GM21528 (cell line): ENCODE measurements around the gene SLC22A16.

Experiments used
- ATAC-seq: cut with Tn5 transposase; IDR thresholded peaks from one replicate; pipeline ENCODE4 v1.9.1; 2021; ENCODE audit warnings: mild to moderate bottlenecking, moderate library complexity; ENCODE audit not compliant: unreplicated experiment, low FRiP score

Gene SLC22A16

DNA sequence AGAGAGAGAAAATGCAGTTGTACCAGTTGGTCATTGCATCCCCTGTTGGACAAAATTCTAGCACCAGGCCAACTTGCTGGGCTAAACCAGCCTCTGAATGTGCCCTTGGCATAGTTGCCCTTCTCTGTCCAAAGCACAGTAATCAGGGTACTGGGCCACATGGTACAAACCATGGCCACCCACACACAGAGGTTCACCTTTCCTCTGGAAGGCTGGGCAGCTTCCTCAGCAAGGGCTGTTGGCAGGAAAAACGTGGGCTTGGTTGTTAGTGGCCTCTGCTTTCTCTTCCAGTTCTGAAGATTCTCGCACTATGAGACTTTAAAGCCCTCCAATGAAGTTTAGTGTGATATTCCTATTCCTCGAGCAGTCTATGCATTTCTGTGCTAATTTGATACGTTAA lies 61.7 kb downstream of the SLC22A16 start:
- ATAC-seq = no peak

DNA sequence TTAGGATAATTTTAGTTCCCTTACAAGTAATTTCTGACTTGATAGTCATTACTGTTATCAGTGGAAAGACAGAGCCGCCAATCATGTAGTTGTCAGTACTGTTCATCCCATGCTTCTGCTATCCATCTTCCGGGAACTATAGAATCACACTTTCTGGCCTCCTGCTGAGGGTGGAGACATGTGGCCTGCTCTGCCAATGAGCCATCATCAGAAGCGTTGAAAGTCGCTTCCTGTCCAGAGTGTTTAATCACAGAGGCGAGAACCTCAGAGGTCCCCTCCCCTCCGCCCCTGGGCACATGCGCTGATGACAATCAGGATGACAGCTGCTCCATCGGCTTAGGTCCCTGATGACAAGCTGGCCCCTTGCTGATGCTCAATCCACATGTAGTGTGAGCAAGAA lies 64.1 kb downstream of the SLC22A16 start:
- no peak for ATAC-seq

DNA sequence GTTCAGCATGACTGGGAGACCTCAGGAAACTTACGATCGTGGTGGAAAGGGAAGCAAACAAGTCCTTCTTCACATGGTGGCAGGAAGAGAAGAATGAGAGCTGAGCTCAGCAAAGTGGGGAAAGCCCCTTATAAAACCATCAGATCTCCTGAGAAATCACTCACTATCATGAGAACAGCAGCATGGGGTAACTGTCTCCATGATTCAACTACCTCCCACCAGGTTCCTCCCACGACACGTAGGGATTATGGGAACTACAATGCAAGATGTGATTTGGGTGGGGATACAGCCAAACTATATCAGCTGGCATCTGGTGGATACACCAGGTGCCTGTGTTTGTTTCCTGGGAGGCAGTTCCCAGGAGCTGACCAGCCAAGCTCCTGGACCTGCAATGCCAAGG lies 65.9 kb downstream of the SLC22A16 start:
- no peak for ATAC-seq

DNA sequence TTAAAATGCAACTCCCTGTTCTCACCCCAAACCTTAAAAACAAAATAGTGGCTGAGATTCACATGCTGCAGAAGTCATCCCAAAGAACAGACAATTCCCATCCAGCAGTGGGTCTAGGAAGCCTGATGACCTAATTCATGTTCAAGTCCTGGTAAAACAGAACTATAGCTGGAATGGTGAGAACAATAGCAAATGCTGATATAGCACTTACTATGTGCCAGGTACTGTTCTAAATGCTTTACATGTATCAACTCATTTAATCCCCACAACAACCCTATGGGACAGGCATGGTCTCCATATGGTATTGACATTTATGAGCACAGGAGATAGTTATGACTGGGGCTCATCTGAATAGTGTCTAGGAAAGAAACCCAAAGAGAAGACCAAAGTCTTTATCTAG lies 66.6 kb downstream of the SLC22A16 start:
- ATAC-seq = no peak

DNA sequence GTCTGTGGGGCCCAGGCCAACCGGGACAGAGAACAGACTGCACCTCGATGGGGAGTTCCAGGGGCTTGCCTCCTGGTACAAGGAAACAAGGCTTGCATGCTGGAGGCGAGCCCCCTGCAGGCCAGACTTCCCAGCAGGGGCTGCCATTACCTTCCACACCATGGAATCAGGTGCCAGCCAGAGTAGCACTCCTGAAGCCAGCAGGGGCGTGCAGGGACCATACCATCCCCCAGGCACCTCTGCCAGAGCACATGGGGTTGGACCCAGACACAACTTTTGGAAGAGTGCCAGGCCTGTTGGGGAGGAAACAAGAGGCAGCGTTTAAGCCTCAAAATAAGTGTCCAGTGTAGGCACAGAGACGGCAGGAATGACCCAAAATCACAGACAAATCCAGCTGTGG lies 67.5 kb downstream of the SLC22A16 start:
- no peak for ATAC-seq

DNA sequence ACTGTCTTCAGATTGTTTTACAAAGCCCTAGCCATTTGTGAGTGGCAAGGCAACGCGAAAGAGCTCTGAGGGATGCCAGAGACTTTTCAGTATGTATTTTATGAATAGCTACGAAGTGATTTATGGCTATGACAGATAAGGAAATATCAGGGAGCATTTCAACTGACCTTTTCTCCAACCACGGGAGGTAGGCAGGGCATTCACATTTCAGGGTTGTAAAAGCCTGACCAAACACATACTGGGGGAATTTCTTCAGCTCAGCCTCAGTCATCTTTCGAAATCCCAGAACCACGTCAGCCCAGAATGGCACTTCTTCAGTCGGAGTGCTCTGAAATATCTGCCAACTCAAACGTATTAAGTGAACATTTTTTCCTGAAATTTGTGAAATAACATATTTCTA lies 71.8 kb downstream of the SLC22A16 start:
- no peak for ATAC-seq

DNA sequence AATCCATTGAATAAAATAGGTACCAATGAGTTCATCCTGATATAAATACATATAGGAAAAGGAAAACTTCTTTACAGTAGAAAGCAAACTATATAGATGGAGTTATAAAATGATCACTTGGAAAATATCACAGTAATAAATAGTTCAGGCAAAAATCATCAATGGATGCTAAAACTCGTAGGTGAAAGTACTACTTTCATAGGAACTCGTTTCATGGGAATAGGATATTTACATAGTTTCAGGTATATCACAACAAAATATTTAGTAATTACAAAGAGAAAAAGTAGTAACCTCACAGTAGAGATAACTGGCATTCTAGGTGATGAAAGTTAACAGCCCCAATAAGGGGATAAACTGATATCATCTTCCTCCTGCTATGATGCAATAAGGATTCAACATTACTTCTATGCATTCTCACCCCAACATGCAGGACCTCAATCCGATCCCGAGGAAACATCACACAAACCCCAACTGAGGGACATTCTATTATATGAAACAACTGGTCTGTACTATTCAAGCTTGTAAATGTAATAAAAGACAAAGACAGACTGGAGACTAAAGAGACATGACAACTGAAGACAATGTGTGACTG lies 74.7 kb downstream of the SLC22A16 start:
- no peak for ATAC-seq

DNA sequence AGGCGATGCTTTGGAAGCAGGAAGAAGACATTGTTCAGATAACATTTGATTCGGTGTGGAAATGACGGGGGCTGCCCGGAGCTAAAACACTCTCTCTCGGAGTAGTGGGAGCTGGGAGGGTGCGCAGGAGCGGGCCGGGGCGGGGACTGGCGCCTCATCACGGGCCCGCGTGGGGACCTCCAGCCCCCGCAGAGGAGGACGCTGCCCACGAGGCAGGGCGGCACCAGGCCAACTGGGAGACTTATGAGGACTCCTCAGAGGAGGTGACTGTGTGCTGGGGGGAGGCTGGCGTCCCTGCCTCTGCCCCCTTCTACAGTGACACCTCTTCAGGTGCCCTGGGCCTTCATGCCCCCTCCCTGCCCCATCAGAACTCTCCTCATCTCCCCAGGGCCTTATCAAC lies 76.2 kb downstream of the SLC22A16 start:
- ATAC-seq = no peak

DNA sequence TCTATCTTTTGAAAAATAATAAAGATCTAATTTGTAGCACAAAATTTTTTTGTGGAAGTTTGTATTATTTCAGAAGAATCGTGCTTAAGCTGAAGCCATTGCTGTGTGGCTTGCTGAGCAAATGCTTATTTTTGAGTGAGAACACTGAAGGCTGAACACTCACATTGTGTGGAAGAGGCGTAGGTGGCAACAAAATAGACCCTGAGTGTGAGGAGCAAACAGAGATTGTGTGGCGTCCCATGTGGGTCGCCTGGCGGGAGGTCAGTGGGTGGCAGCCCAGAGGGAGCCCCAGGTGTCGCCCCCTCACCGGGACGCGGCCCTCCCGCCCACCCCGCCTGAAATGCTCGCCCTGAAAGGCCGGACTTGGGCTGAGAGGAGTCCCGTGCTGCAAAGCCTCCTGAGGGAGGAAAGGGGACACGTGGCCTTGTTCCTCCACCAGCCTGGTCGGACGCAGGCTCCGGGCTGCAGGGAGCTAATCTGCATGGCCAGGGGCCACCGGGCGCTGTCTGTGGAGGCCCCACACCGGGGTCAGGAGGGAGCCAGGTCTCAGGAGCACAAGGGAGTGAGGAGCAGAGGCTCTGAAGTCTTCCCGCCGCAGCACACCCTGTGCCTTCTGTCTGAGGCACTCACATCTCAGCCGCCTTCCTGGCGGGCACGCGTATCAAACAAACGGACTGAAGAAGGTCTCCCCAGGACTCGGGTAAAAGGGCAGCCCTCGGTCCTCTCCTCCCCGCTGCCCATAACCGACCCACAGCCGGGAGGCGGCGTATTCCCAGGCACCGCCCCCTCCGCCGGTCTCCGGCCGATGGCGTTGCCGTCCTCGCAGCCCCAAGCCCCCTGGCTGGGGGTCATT lies 77.0 kb downstream of the SLC22A16 start:
- no peak for ATAC-seq

DNA sequence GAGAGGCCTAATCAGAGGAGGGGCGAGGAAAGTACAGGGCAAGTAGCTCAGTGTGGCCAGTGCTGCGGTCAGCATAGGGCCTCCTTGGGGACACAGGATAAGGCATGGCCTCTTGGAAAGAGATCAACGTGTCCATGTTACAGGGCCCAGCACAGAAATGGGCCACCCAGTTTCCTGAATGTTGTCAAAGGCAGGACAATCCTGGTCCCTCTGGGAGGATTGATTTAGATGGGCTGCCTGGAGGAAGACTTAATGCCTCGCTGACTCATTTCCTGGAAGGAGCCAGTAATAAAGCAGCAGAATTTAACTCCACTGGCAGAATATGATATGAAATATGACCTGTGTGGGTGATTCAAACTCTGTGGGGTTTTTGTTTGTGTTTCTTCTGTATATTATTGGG lies 77.6 kb downstream of the SLC22A16 start:
- ATAC-seq = no peak

DNA sequence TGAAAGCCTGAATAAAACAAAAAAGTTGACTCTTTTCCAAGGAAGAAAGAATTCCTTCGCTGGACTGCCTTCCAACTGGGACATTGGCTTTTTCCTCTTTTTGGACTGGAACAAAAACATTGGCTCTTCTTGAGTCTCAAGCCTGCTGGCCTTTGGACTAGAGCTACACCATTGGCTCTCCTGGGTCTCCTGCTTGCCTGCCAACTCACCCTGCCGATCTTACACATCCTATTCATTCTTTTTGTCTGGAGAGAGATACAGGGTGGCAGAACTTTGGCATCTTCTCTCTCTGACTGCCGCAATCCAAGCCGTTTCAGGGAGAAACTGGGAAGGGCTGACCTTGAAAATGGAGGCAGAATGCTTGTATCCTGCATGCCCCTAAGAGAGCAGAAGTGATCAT lies 81.2 kb downstream of the SLC22A16 start:
- no peak for ATAC-seq

DNA sequence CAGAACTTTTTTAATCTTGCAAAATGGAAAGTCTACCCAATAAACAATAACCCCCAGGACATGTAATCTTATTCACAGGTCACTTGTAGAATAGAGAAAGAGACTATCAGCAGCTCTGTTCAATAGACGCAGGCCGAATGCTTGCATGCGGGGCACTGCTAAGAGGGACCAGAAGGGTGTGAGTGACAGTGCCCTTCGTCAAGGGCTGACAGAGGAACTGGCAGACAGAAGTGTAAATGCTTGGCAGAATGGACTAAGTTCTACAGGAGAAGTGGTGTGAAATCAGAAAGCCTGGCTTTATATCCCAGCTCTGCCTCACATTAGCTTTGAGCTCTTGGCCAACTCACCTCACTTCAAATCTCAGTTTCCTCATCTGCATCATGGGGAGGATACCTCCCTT lies 82.0 kb downstream of the SLC22A16 start:
- ATAC-seq = no peak

DNA sequence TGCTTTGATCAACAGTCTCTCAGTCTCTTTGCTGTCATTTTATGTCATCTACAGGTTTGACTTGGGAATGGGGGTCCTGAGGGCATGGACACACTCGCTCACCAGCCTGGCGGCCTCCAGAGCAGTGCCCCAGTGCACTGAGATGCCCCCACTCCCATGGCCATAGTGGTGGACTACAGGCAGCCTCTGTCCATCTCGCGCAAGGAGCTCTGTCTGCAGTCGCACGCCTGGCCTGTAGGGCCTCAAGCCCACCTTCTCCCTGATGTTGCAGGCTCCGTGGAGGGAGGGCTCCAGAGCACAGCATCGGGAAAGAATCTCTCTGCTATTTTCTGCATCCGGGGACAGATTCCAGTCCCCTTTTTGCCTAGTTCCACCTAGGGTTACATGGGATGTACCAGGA lies 83.7 kb downstream of the SLC22A16 start:
- no peak for ATAC-seq

DNA sequence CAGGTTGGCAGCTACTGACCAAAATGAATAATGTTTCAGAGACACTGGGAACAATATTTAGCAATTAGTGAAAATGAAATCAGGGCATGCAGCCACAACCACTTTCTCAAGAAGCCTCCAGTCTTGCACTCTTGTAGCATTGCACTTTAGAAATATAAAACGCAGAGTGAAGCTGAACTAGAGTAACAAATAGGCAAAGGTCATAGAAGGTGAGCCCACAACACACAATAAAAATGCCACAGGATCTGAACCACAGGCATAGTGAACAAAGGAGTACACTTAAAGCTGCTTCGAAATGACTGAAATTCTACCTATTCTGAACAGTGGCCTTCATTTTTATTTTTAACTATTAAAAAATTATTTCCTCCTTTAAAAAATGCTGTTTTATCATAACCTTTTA lies 86.0 kb downstream of the SLC22A16 start:
- no peak for ATAC-seq

DNA sequence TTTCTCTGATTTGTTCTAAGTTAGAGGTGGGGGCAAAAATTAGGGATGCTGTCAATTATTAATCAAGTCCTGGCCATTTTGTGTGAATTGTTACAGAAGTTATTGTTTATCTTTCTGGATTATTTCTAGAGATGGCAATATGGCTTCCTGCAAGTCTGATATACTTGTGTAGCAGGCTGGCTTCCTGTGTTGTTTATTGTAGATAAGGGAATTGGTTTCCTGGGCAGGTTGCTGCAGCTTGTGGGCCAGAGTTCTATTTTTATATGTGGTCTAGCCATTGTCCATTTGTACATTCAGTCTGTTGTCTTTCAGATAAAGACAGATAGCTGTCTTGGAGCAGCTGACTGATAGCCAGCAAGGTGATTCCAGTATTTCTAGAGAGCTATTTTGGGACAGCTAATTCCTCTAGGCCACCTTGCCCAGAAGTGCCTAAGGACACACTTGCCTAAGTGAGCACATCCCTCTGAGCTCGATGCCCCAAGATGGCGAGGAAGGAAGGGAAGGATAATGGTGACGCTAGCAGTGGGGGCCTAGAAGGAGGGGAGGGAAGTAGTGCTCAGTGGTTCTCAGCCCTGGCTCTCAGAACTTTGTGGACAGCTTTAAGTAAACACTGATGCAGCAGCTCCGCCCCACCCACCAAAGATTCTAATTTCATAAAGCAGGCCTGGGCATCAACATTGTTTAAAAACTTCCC lies 86.6 kb downstream of the SLC22A16 start:
- no peak for ATAC-seq

DNA sequence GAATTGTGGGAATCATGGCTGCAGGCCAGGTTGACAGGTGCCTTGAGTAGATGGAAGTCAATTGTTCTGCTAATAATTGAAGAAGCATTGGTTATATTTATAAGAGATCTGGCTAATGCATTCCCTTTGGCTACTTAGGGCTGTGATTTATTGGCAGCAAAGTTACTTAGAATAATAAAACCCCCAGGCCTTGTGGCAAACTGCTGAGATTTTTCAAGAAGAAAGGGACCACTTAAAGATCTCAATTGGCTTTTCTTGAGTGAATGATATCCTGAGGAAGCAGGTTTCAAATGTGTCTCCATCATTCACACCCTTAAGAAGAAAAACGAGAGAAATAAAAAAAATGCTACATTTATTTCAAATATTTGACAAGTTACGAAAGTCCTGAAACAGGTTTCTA lies 88.4 kb downstream of the SLC22A16 start:
- ATAC-seq = no peak

DNA sequence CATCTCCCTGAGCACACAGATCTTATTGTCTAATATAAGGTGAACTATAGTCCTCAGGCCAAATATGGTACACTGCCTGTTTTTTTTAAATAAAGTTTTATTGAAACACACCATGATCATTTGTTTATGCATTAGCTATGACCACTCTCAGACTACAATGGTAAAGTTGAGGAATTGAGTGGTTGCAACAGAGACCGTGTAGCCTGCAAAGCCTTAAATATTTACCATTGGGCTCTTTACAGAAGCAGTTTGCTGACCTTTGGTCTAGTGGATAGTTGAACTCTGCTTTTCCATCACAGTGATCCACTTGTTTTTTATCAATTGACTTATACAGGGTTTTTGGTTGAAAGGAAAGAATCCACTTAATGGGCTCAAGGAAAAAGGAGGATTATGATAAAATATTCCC lies 91.0 kb downstream of the SLC22A16 start:
- no peak for ATAC-seq

DNA sequence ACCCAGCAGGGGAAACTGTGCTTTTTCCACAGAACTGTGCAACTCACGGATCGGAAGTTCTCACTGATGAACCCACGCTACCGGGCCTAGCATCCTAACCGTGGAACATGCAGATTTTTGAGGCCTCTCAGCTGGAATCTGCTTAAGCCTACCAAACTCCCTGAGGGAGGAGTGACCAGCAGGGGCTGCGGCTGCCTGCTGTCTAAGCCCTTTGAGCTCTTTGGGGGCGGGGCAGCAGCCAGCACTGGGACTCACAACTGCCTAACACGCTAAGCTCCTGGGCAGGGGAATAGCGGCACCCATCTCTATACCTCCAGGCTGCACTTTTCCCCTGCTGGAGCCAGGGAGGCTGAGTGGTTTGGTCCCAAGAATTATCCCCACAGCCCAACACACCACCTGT lies 97.9 kb downstream of the SLC22A16 start:
- no peak for ATAC-seq
